ENCODE measurements around the gene GDF15.

GDF15 gene

GRCh38 chr19:18419699-18420460 lies 33.9 kb downstream of the GDF15 start:
- no peak for DNase-seq

GRCh38 chr19:18420930-18421329 lies 35.0 kb downstream of the GDF15 start:
- no peak for DNase-seq

- no peak for DNase-seq
Observed at GRCh38 chr19:18421371-18421959, 35.5 kb downstream of the GDF15 start.

- DNase-seq, result no peak
Observed at GRCh38 chr19:18422530-18423191, 36.7 kb downstream of the GDF15 start.

- DNase-seq, result no peak
Observed at GRCh38 chr19:18423258-18424020, 37.5 kb downstream of the GDF15 start.

- no peak for DNase-seq
Observed at GRCh38 chr19:18424122-18424889, 38.3 kb downstream of the GDF15 start.

- DNase-seq, result no peak
Observed at GRCh38 chr19:18424890-18425514, 39.0 kb downstream of the GDF15 start.

GRCh38 chr19:18425515-18426415 lies 39.8 kb downstream of the GDF15 start:
- no peak for DNase-seq

GRCh38 chr19:18426416-18426767 lies 40.4 kb downstream of the GDF15 start:
- DNase-seq, result no peak

- no peak for DNase-seq
Observed at GRCh38 chr19:18427080-18427742, 41.3 kb downstream of the GDF15 start.

GRCh38 chr19:18427743-18428113 lies 41.8 kb downstream of the GDF15 start:
- no peak for DNase-seq

GRCh38 chr19:18428173-18428786 lies 42.3 kb downstream of the GDF15 start:
- no peak for DNase-seq

- peak in 3 of 4 experiments; percentile 39 to 75 (median 69) for DNase-seq
Observed at GRCh38 chr19:18428787-18429674, 43.1 kb downstream of the GDF15 start.

- no peak for DNase-seq
Observed at GRCh38 chr19:18429717-18430416, 43.9 kb downstream of the GDF15 start.

- no peak for DNase-seq
Observed at GRCh38 chr19:18430417-18431144, 44.6 kb downstream of the GDF15 start.

- DNase-seq, result no peak
Observed at GRCh38 chr19:18431351-18432197, 45.6 kb downstream of the GDF15 start.
